ENCODE data around the gene GJC1. TPM values are rescaled to one million over a fixed set of nuclear protein-coding genes. Genes with fewer than 3 reads are reported as not detected.

GJC1 gene
- total and polyA plus RNA-seq, 2 of the 8 experiments (the other 6 are each of a cell fraction or from before 2014, with no cell fraction given), result 29.1 to 154 TPM

- TF ChIP-seq KDM4A (IDR thresholded peaks at IDR 0.05; ENCODE audit: low read depth, low read length, severe bottlenecking), result peak; percentile 0
- no peak for TF ChIP-seq PHF8 (conservative IDR thresholded peaks at IDR 0.05; ENCODE audit: low read depth, low read length)
- TF ChIP-seq KDM1A (IDR thresholded peaks at IDR 0.05; ENCODE audit: borderline replicate concordance, low read length), result no peak
- TF ChIP-seq EZH2 (IDR thresholded peaks at IDR 0.05; ENCODE audit: low read depth, low read length, severe bottlenecking), result peak; percentile 17
Measured at GRCh38 chr17:44759086-44759915, 70.8 kb downstream of the GJC1 start (continued).

All from H1 (cell line).